Mucosa of rectum (tissue), 2 donors: ENCODE results near the gene JAK2.

Experiments
- H3K27ac ChIP-seq, 2 donors: one replicate each; pipeline ENCODE4 v1.7.0; 2013; ENCODE audit warnings: inconsistent platforms in 2 of 2, low read depth in 2 of 2, low read length in 2 of 2
- H3K27me3 ChIP-seq, 2 donors: one replicate each; pipeline ENCODE4 v1.7.0; 2013; ENCODE audit warnings: low read length in 2 of 2; ENCODE audit not compliant: control insufficient read depth in 2 of 2, insufficient read depth in 2 of 2
- H3K36me3 ChIP-seq, 2 donors: one replicate each; pipeline ENCODE4 v1.7.0; 2013; ENCODE audit warnings: low read length in 2 of 2; ENCODE audit not compliant: control insufficient read depth in 2 of 2, insufficient read depth in 2 of 2
- H3K4me1 ChIP-seq, 2 donors: one replicate each; pipeline ENCODE4 v1.7.0; 2013; ENCODE audit warnings: low read length in 2 of 2, mild to moderate bottlenecking in 1 of 2; ENCODE audit not compliant: control insufficient read depth in 2 of 2, insufficient read depth in 2 of 2
- H3K4me3 ChIP-seq, 2 donors: one replicate each; pipeline ENCODE4 v1.7.0; 2013; ENCODE audit warnings: low read length in 2 of 2
- H3K9ac ChIP-seq, 2 donors: one replicate each; pipeline ENCODE4 v1.7.0; 2013; ENCODE audit warnings: low read length in 2 of 2, low read depth in 1 of 2, mild to moderate bottlenecking in 1 of 2
- H3K9me3 ChIP-seq, 2 donors: one replicate each; pipeline ENCODE4 v1.7.0; 2013; ENCODE audit warnings: low read length in 2 of 2; ENCODE audit not compliant: control insufficient read depth in 2 of 2
- donor health status: healthy.
- donor health status: Normal muscosa, but diverticular disease.

The JAK2 gene

DNA sequence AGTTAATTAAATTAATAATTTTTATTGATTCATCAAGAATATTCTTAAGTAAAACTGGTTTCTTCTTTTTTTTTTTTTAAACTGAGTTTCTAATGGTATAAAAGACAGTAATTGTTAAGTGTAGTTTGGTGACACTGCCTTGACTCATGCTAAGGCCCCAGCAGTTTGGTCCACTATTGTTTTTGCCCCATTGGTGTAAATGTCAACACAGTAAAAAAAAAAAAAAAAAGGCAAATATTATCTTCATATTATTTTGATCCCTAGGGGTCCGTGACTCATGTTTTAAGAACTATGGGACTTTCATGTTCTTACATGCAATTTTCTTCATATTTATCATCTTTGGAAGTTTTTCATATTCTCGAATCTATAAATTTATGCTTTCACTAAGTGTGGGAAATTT, 29.2 kb upstream of the JAK2 start:
- Histone ChIP-seq H3K4me1 (no peaks in the 10 kb centered on the region), H3K4me3 (no peak overlapping the region), H3K9me3 (no peaks in the 10 kb centered on the region), H3K36me3 (no peaks in the 10 kb centered on the region), H3K9ac (no peak overlapping the region), H3K27ac (no peak overlapping the region), H3K27me3 (no peaks in the 10 kb centered on the region)

DNA sequence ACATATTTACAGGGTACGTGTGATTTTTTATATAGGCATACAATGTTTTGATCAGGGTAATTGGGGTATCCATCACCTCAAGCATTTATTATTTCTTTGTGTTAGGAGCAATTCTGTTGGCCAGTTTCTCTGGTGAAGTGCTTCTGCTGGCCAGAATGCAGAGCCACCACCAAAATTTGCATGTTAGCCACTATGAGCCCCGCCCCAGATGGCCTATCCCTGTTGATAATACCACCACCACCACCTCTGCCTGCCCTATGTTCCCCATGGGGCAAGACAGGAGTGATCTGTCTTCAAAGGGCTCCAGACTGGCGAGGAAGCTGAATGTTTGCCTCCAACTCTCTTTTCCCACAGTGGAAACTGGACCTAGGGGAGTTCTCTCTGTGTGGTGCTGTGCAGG, 26.0 kb upstream of the JAK2 start:
- H3K27ac ChIP-seq: no peak overlapping the region
- no peaks in the 10 kb centered on the region for H3K27me3 ChIP-seq
- H3K36me3 ChIP-seq: no peaks in the 10 kb centered on the region

DNA sequence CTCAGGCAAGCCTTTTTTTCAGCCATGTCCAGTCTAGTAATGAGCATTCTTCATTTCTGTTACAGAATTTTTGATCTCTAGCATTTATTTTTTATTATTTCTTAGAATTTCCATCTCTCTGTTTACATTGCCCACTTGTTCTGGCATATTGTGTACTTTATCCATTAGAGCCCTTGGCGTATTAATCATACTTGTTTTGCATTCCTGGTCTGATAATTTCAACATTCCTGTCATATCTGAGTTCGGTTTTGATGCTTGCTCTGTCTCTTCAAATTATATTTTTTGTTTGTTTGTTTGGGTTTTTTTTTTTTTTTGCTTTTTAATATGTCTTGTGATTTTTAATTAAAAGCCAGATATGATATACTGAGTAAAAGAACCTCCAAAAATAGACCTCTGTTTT, 23.0 kb upstream of the JAK2 start:
- Histone ChIP-seq H3K9ac (no peak overlapping the region), H3K27ac (no peak overlapping the region), H3K27me3 (no peaks in the 10 kb centered on the region), H3K36me3 (no peaks in the 10 kb centered on the region), H3K4me3 (no peak overlapping the region), H3K9me3 (no peaks in the 10 kb centered on the region), H3K4me1 (no peaks in the 10 kb centered on the region)

More for the DNA sequence above, 26.0 kb upstream of the JAK2 start:
- H3K4me3 ChIP-seq: no peak overlapping the region
- H3K4me1 ChIP-seq: no peaks in the 10 kb centered on the region
- no peaks in the 10 kb centered on the region for H3K9me3 ChIP-seq
- no peak overlapping the region for H3K9ac ChIP-seq

DNA sequence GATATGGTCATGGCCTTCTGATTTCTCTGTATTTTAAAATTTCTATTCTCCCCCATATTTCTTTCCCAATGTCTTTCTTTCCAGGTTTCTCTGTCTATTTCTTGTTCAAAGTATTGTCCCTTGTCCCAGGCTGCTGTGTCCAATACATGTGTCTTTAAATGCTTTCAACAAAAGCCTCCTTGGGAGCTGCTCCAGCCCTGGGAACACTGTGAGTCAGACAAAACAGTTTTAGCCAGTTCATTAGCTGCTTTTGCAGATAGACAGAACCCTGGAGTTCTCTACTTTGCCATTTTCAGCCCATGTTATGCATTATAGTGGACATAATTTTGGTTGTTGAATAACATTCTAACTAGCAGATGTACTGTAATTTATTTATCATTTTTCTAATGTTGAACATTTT, 20.5 kb upstream of the JAK2 start:
- Histone ChIP-seq H3K27ac (no peak overlapping the region), H3K27me3 (no peaks in the 10 kb centered on the region), H3K4me1 (no peaks in the 10 kb centered on the region), H3K9ac (no peak overlapping the region), H3K9me3 (no peaks in the 10 kb centered on the region), H3K4me3 (no peak overlapping the region), H3K36me3 (no peaks in the 10 kb centered on the region)

DNA sequence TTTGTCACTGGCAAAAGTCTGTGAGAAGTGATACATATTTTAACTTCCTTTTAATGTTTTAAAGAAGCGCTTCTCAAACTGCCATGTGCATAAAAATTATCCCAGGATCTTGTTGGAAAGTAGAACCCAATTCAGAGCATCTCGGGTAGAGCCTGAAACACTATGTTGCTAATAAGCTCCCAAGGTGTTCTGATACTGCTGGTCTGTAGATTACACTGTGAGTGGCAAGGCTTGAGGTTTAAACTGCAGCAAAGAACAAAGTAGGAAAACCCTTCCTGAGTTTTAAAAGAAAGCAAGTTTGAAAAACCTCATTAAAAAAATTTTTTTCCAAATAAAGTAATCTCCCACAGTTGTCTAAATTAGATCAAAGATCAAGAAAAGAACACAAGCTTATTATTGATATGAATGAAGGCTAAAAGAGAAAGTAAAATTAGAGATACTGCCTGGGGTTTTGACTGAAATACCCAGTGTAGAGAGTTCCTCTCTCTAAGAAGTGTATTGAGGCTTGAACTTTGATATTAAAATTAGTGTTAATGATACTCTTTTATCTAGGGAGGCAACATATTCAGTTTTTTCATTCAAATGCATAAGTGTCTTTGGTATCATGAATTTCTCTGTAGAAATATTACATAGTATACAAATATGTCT, 19.8 kb upstream of the JAK2 start:
- Histone ChIP-seq H3K27me3 (no peaks in the 10 kb centered on the region), H3K36me3 (no peaks in the 10 kb centered on the region), H3K4me1 (no peaks in the 10 kb centered on the region), H3K27ac (no peak overlapping the region), H3K9ac (no peak overlapping the region), H3K4me3 (no peak overlapping the region), H3K9me3 (no peaks in the 10 kb centered on the region)

DNA sequence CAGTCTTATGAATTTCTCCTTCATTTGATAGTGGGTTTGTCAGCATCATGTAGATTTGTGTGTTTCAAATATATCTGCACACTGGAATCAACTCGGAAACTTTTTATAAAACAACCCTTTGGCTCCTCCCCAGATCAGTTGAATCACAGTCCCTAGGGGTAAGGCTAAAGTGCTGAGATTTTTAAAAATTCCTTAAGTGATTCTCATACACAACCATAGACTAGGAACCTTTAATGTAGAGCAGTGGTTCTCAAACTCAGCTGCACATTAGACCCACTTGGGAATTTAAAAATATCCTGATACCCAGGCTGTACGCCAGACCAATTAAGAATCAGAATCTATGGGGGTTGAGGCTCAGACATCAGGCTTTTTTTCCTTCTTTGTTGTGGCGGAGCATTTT, 17.5 kb upstream of the JAK2 start:
- Histone ChIP-seq H3K4me1 (no peaks in the 10 kb centered on the region), H3K27me3 (no peaks in the 10 kb centered on the region), H3K9ac (no peak overlapping the region), H3K36me3 (no peaks in the 10 kb centered on the region), H3K27ac (no peak overlapping the region), H3K4me3 (no peak overlapping the region), H3K9me3 (no peaks in the 10 kb centered on the region)

DNA sequence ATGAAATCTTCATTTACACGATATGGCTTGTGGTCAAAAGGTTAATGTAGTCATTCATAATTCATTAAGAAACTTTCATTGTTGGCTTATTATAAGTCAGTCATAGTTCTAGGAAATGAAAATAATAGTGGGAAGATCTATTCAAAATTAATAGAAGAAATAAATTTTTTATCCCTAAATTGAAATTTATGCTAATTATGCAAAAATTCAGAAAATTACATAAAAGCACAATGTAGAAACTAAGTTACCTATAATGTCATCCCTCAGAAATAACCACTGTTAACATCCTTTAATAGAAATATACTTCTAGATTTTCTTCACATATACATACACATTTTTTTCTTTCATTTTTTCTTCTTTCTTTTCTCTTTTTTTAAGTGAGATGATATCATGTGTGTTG, 15.9 kb upstream of the JAK2 start:
- no peak overlapping the region for H3K9ac ChIP-seq
- H3K4me1 ChIP-seq: no peaks in the 10 kb centered on the region
- H3K9me3 ChIP-seq: no peaks in the 10 kb centered on the region
- H3K36me3 ChIP-seq: no peaks in the 10 kb centered on the region
- no peak overlapping the region for H3K27ac ChIP-seq
- no peak overlapping the region for H3K4me3 ChIP-seq
- no peaks in the 10 kb centered on the region for H3K27me3 ChIP-seq

DNA sequence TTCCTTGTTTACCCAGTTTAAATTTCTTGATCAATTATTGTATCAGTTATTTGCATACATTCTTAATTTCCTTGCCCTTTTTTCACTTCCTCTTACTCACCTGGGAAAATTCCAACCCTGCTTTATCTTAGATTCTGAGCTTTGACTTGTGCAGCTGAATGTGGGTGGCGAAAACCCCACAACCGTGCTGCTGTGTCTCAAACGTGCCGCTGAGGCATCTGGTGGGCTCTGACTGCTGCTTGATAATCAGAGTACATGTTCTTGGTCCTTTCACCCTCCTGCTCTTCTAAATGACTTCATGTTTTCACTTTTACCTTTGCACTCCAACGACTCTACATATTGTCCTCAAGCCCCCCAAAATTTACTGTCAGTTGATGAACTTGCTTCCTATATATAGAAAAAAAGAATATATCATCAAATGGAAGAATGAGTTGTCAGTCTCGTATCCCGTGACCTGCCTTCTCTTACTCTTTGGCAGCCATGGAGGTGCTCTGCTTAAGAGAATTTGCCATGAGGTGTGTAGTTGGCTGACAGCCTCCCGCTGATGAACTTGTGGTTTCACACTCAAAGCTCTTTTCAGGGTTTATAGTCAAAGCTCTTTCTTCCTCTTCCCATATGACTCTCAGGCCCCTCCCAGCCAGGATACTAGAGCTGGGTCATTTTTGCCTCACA, 14.0 kb upstream of the JAK2 start:
- H3K36me3 ChIP-seq: no peaks in the 10 kb centered on the region
- H3K4me3 ChIP-seq: no peak overlapping the region
- H3K27ac ChIP-seq: no peak overlapping the region
- no peaks in the 10 kb centered on the region for H3K27me3 ChIP-seq
- no peaks in the 10 kb centered on the region for H3K4me1 ChIP-seq
- no peak overlapping the region for H3K9ac ChIP-seq
- no peaks in the 10 kb centered on the region for H3K9me3 ChIP-seq

DNA sequence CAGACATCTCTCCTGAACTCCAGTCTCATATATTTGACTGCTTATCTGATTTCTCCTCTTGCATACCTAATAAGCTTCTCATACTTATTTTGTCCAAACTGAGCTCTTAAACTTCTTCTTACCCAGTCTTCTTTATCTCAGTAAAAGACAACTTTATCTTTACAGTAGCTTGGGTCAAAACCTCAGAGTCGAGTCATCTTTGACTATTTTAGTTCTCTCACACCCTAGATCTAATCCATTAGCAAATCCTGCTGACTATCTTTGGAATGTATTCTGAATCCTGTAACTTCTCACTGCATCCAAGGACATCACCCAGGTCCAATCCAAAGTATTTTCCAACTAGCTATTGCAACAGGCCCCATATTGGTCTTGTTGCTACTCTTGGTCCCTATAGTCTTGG, 11.8 kb upstream of the JAK2 start:
- no peak overlapping the region for H3K27ac ChIP-seq
- H3K36me3 ChIP-seq: no peaks in the 10 kb centered on the region
- no peak overlapping the region for H3K4me3 ChIP-seq
- H3K4me1 ChIP-seq: no peaks in the 10 kb centered on the region
- H3K9me3 ChIP-seq: no peaks in the 10 kb centered on the region
- H3K27me3 ChIP-seq: no peaks in the 10 kb centered on the region
- H3K9ac ChIP-seq: no peak overlapping the region

DNA sequence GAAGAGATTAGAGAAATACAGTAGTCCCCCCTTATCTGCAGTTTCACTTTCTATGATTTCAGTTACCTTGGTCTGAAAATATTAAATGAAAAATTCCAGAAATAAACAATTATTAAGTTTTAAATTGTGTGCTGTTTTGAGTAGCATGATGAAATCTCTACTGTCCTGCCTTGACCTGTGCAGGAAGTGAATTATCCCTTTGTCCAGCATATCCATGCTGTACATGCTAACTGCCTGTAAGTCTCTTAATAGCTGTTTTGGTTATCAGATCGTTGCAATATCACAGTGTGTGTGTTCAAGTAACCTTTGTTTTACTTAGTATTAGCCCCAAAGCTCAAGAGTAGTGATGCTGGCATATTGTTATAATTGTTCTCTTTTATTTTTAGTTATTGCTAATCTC, 11.2 kb upstream of the JAK2 start:
- H3K36me3 ChIP-seq: no peaks in the 10 kb centered on the region
- no peak overlapping the region for H3K4me3 ChIP-seq
- H3K27ac ChIP-seq: no peak overlapping the region
- no peaks in the 10 kb centered on the region for H3K27me3 ChIP-seq
- H3K9ac ChIP-seq: no peak overlapping the region
- H3K4me1 ChIP-seq: no peaks in the 10 kb centered on the region
- H3K9me3 ChIP-seq: no peaks in the 10 kb centered on the region
